Heart right ventricle (tissue), 16 donors: ENCODE results near the gene MALRD1. TPM values are rescaled to one million over a fixed set of nuclear protein-coding genes. Genes with fewer than 3 reads are reported as not detected.

Source experiments
- ATAC-seq, 8 donors: fragments of 200-7000 bp; cut with Tn5 transposase; one replicate each; pipeline ENCODE4 v1.9.1; 2020; ENCODE audit warnings: mild to moderate bottlenecking in 8 of 8, moderate library complexity in 8 of 8, moderate number of reproducible peaks in 1 of 8
- DNase-seq, 2 donors: peaks; one replicate each; pipeline ENCODE4 v3.0.0-alpha.2; 2020
- H3K27ac ChIP-seq, 10 donors: fragments of 200-600 bp; sonication (generic) in 2 of 10; one replicate each; pipeline versions ENCODE4 v1.5.0 to v1.8.0; 2020 to 2022; ENCODE audit warnings: mild to moderate bottlenecking in 3 of 10
- H3K27me3 ChIP-seq, 7 donors: fragments of 200-600 bp; one replicate each; pipeline ENCODE4 v1.8.0; 2021 to 2022; ENCODE audit warnings: mild to moderate bottlenecking in 2 of 7
- H3K36me3 ChIP-seq, 9 donors: fragments of 200-600 bp; sonication (generic) in 1 of 9; one replicate each; pipeline versions ENCODE4 v1.5.0 to v1.8.0; 2020 to 2022; ENCODE audit warnings: mild to moderate bottlenecking in 2 of 9
- H3K4me1 ChIP-seq, 9 donors: fragments of 200-600 bp; sonication (generic) in 1 of 9; one replicate each; pipeline versions ENCODE4 v1.5.0 to v1.8.0; 2020 to 2022; ENCODE audit warnings: mild to moderate bottlenecking in 4 of 9
- H3K4me3 ChIP-seq, 10 donors: fragments of 200-600 bp; sonication (generic) in 2 of 10; one replicate each; pipeline versions ENCODE4 v1.5.0 to v1.8.0; 2020 to 2022; ENCODE audit warnings: mild to moderate bottlenecking in 7 of 10, moderate library complexity in 2 of 10
- H3K9me3 ChIP-seq, 11 donors: fragments of 200-600 bp in 10 of 11; sonication (generic) in 2 of 11; one replicate each; pipeline versions ENCODE4 v1.5.0 to v1.8.0; 2013 to 2022; ENCODE audit warnings: mild to moderate bottlenecking in 2 of 11, control low read depth in 1 of 11, moderate library complexity in 1 of 11
- WGBS, 2 donors: extraction: QIAGEN DNeasy Blood & Tissue Kit; methylation state at CpG; one replicate each; pipeline ENCODE4 v1.1.7; 2013; ENCODE audit warnings: inconsistent platforms in 1 of 2; 5-methylcytosine and 5-hydroxymethylcytosine counted together
- intact Hi-C, 10 donors: fragments of 100-400 bp; cut with DNase I; formaldehyde crosslinking; loops; one replicate each; pipeline versions ENCODE4 v1.11.1 to v1.14.2; 2022
- polyA plus RNA-seq, 2 donors: library from polyadenylated mRNA; stranded (reverse); fragments of 200-250 nt; gene quantifications; one replicate each; pipeline ENCODE4 v1.2.3, GENCODE V29; 2013
- total RNA-seq, 10 donors: library from RNA; stranded (reverse); fragmentation: NEBNext Ultra II Directional in 3 of 10; extraction: Animal tissue kit (Norgen Biotek cat#: 25700) in 3 of 10; gene quantifications; one replicate each; pipeline versions ENCODE4 v1.2.1 to v1.2.4, GENCODE V29; 2021 to 2023
- TF ChIP-seq, protein P1 (sequence below), 9 donors: fragments of 200-600 bp; sonication (generic) in 2 of 9; IDR thresholded peaks; one replicate each; pipeline versions ENCODE4 v1.5.0 to v1.8.0; 2021 to 2022; ENCODE audit warnings: antibody characterized with exemption in 9 of 9, mild to moderate bottlenecking in 5 of 9, moderate library complexity in 1 of 9
- donor health status: Arrhythmogenic right ventricular cardiomyopathy.
- donor health status: ischemic (EF 13 %, LVEDD 7.1; RV severe dilation, severe dysfunction).
- donor health status: healthy with polysubstance abuse.
- donor health status: DM: no; HTN: yes; CAD: no.
- donor health status: DM: no; HTN: no; CAD: no.
- donor health status: ischemic (EF 25% LVEDD 6.9; RV normal size, moderate dysfunction).
- donor health status: ischemic (EF 25% LVEDD 5.7; RV mildly dilated, moderate dysfunction).
- donor health status: healthy.
- donor health status: DM: yes; HTN: yes; CAD: no.
- donor health status: Ischemic cardiomyopathy.
- donor health status: ischemic (EF 35%, LVEDD 5.7; RV mildly dilated, moderate dysfunction).
- donor health status: nonischemic (EF 11% LVEDD 7.7; RV severe dilation, severe dysfunction).
- donor health status: DM: yes; HTN: yes; CAD: no.
- donor health status: PGD.
- donor health status: ischemic (EF 29% LVEDD 5.4; RV normal size, mild dysfunction).
- donor health status: nonischemic (EF 23%, LVEDD 6.1; RV moderate dilation, normal function).

MALRD1 gene
- total and polyA plus RNA-seq, 12 donors, result 0.10 to 2.2 (median 0.47) TPM

DNA sequence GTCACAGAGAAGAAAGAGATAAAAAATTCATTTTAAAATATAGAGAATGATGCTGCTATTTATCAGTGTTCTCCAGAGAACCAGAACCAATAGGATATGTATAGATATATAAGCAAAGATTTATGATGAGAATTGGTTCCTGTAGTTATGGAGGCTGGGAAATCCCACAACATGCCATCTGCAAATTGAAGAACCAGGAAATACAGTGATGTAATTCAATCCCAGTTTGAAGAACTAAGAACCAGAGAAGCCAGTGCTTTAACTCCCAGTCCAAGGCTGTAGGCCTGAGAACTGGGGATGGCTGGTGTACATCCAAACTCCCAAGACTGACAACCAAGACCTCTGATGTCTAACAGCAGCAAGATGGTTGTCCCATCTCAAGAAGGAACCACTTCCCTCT, 574.7 kb downstream of the MALRD1 start:
- Histone ChIP-seq H3K36me3 (no peaks in the 10 kb centered on the region), H3K9me3 (no peaks in the 10 kb centered on the region), H3K4me1 (no peaks in the 10 kb centered on the region), H3K4me3 (no peak overlapping the region), H3K27me3 (no peaks in the 10 kb centered on the region), H3K27ac (no peak overlapping the region)
- no peak for DNase-seq
- intact Hi-C loops, result loop anchor here in 1 of 10 donors (10.0 kb wide), 1 partner anchor 171 kb away; no protein-coding TSS in a partner anchor
- TF ChIP-seq, protein P1, sequence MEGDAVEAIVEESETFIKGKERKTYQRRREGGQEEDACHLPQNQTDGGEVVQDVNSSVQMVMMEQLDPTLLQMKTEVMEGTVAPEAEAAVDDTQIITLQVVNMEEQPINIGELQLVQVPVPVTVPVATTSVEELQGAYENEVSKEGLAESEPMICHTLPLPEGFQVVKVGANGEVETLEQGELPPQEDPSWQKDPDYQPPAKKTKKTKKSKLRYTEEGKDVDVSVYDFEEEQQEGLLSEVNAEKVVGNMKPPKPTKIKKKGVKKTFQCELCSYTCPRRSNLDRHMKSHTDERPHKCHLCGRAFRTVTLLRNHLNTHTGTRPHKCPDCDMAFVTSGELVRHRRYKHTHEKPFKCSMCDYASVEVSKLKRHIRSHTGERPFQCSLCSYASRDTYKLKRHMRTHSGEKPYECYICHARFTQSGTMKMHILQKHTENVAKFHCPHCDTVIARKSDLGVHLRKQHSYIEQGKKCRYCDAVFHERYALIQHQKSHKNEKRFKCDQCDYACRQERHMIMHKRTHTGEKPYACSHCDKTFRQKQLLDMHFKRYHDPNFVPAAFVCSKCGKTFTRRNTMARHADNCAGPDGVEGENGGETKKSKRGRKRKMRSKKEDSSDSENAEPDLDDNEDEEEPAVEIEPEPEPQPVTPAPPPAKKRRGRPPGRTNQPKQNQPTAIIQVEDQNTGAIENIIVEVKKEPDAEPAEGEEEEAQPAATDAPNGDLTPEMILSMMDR (IDR thresholded peaks at IDR 0.05), result no peak
- no peak for ATAC-seq

DNA sequence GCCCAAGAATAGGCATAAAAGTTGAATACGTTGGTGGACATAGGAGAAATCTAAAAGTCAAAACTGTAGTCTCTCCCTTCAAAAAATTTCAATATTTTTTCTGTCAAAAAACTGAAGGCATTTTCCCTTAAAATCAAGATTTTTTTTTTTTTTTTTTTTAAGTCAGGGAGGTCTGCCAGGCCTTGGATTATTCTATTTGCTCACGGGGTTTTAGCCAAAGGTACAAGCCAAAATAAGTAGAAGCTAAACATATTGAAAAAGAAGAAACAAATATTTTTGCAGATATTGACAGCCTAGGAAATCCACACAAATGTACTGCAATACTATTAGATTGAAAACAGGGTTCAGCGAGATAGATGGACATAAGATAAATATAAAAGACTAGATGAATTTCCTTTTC, 577.6 kb downstream of the MALRD1 start:
- peaks cover 0 to 12% (median 0%) of the 10 kb centered on the region in 9 donors for H3K4me1 ChIP-seq
- intact Hi-C loops, result loop anchor here in 1 of 10 donors (10.0 kb wide), 1 partner anchor 169 kb away; no protein-coding TSS in a partner anchor
- TF ChIP-seq, protein P1 (IDR thresholded peaks at IDR 0.05), result no peak
- no peaks in the 10 kb centered on the region for H3K27me3 ChIP-seq
- no peak for DNase-seq
- H3K36me3 ChIP-seq, result no peaks in the 10 kb centered on the region
- ATAC-seq, result no peak
- no peak overlapping the region for H3K27ac ChIP-seq
- WGBS, 2 donors, result 83 to 84% methylated on average over 3 of the region's 3 CpGs
- H3K9me3 ChIP-seq, result no peaks in the 10 kb centered on the region
- H3K4me3 ChIP-seq, result no peak overlapping the region

- Histone ChIP-seq H3K27ac (peak overlapping the region in 5 of 10 donors; percentile 15 to 50 (median 22)), H3K4me1 (peaks cover 0 to 12% (median 0%) of the 10 kb centered on the region in 9 donors), H3K36me3 (no peaks in the 10 kb centered on the region), H3K9me3 (no peaks in the 10 kb centered on the region), H3K4me3 (no peak overlapping the region), H3K27me3 (no peaks in the 10 kb centered on the region)
- WGBS, 2 donors, result 63 to 67% methylated on average over 7 of the region's 7 CpGs
- TF ChIP-seq, protein P1 (IDR thresholded peaks at IDR 0.05), result no peak
- DNase-seq, result no peak
- ATAC-seq, result peak in 5 of 8 donors; percentile 12 to 54 (median 30)
- intact Hi-C loops, result loop anchor here in 1 of 10 donors (10.0 kb wide), 1 partner anchor 166 kb away; no protein-coding TSS in a partner anchor
Observed at GRCh38 chr10:19628767-19629560, 580.4 kb downstream of the MALRD1 start.

- DNase-seq (peak; percentile 63 to 70), ATAC-seq (peak; percentile 84 to 97 (median 93))
- Histone ChIP-seq H3K9me3 (peaks cover 0 to under 1% (median 0%) of the 10 kb centered on the region in 11 donors), H3K4me1 (peaks cover 0 to 12% (median 0%) of the 10 kb centered on the region in 9 donors), H3K36me3 (no peaks in the 10 kb centered on the region), H3K27ac (peak overlapping the region in 6 of 10 donors; percentile 18 to 59 (median 48)), H3K4me3 (no peak overlapping the region), H3K27me3 (no peaks in the 10 kb centered on the region)
- 39% methylated on average over 6 of the region's 6 CpGs for WGBS, 2 donors
- TF ChIP-seq, protein P1 (IDR thresholded peaks at IDR 0.05), result peak in 5 of 9 donors; percentile 26 to 40 (median 36)
- intact Hi-C loops, result loop anchor here in 1 of 10 donors (10.0 kb wide), 1 partner anchor 165 kb away; no protein-coding TSS in a partner anchor
Observed at GRCh38 chr10:19629567-19629966, 581.0 kb downstream of the MALRD1 start.
